HS-5 (cell line): ENCODE data around the gene FAM163A.
"Not testable (repeated sequence)": the region's sequence is repeated elsewhere in the genome, so short reads cannot be mapped to it uniquely, and the experiment has no call there.

Source experiments
- DNase-seq: peaks from one replicate; pipeline ENCODE4 v3.0.0-alpha.2; 2012; ENCODE audit warnings: low read depth

The FAM163A gene

DNA sequence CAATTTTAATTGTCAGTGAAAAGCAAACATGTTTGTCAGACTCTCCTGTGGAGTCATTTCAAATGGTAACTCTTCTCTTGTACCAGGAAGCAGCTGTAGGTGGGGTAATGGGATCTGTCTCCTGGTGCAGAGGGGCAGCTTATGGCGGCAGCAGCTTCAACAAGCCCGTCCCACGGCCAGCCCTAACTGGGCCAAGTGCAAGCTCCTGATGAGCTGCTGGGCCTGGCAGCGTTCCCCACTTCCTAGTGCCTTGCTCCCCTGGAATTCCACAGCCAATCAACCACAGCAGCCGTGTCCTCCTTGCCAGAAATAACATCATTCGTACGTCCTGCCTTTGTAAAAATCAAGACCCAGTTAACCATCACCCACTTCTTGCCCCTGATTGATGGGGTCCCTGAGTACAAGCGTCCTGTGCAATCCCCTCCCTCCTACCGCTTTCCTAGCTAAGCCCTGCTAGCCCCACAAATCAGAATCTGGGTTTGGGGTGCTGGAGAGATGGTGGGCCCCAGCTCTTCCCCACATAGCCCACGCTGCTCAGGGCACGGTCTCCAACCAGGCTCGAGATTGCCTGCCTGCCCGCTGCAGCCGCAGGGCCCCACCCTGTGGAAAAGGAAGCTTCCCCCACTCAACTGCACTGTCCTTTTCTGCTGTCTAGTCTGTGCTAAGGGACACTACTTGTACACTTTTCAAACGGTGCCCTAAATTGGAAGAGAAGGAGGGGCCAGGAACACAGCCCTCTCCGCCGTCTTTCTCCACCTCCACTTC lies 73.3 kb downstream of the FAM163A start:
- no peak for DNase-seq

DNA sequence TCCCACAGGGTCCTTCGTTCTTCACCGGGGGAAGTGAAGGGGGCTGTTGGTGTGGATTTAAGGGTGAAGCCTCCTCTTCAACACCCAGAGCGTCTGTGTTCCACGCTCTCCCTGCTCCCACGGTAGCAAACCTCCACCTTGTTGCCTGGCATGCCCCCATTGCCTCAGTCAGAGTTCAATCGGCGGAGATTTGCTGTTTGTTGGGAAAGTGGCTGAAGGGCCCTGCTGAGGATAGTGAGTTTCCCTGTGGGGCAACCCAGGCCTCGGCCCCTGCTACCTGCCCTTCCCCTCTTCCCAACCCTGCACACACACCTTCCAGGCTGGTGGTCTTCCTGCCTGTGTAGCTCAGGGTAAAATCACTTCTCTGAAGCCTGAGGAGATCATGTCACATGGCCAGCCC lies 74.0 kb downstream of the FAM163A start:
- DNase-seq = no peak

GRCh38 chr1:179817789-179818188 lies 74.7 kb downstream of the FAM163A start:
- DNase-seq = no peak

GRCh38 chr1:179818260-179818659 lies 75.2 kb downstream of the FAM163A start:
- DNase-seq = no peak

DNA sequence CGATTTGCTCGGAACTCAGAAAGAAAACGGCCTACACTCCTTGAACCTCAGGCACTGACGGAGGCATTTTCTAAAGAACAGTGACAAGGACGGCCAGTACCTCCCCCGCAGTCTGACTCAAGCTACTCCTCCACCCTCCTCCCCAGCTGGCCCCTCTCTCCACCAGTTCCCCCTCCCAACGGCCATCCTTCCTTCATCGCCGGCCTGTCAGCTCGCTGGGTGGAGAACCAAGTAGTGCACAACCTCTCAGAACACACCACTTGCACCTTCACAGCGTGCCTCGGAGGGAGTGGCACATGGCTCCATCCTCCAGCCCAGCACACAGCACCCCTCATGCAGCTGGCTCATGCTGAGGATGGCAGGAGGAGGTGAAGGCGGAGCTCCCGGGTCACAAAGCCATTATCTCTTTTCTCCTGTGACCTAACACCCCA lies 75.7 kb downstream of the FAM163A start:
- DNase-seq = no peak

- no peak for DNase-seq
Observed at GRCh38 chr1:179820226-179820970, 77.3 kb downstream of the FAM163A start.

GRCh38 chr1:179821524-179821923 lies 78.4 kb downstream of the FAM163A start:
- no peak for DNase-seq

DNA sequence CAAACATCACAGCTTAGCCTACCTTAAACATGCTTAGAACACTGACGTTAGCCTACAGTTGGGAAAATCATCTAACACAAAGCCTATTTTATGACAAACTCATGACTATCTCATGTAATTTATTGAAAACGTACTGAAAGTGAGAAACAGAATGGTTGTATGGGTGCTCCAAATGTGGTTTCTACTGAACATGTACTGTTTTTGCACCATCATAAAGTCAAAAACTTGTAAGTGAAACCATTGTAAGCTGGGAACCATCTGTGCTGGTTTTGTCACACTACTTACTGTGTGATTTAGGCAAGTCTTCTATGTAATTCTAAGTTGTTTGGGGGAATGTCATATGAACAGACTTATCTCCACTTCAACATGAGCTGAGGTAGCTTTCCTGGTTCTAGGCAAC lies 79.0 kb downstream of the FAM163A start:
- no peak for DNase-seq

DNA sequence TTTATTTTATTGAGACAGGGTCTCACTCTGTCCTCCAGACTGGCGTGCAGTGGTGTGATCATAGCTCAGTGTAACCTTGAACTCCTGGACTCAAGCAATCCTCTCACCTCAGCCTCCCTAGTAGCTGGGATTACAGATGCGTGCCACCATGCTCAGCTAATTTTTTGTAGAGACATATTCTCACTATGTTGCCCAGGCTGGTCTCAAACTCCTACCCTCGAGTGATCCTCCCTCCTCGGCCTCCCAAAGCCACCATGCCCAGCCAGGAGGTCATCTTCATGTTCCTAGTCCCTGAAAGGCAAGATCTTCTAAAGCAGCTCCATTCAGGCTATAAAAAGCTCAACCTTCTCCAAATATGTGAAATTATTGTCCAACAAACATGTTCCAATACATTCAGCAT lies 80.6 kb downstream of the FAM163A start:
- DNase-seq = no peak

DNA sequence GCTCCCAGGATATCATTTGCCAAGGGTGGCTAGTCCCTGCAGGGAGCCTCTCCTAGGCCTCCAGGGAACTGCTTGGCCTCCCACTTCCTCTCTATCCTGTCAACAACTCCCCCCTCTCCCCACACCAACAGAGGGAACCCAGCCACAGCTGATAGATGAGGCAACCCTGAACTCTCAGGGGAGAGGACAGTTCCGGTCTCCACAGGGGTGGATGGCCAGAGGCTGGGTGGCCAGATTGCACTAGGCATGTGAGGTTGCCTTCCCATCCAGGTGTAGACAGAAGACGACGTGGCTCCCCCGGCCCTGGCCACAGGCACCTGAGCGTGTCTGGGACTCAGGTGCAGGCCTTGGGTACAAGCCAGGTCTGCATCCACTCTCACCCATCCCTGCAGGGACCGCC lies 81.2 kb downstream of the FAM163A start:
- no peak for DNase-seq

GRCh38 chr1:179825206-179825605 lies 82.1 kb downstream of the FAM163A start:
- DNase-seq = no peak

GRCh38 chr1:179825798-179826460 lies 82.8 kb downstream of the FAM163A start:
- no peak for DNase-seq

DNA sequence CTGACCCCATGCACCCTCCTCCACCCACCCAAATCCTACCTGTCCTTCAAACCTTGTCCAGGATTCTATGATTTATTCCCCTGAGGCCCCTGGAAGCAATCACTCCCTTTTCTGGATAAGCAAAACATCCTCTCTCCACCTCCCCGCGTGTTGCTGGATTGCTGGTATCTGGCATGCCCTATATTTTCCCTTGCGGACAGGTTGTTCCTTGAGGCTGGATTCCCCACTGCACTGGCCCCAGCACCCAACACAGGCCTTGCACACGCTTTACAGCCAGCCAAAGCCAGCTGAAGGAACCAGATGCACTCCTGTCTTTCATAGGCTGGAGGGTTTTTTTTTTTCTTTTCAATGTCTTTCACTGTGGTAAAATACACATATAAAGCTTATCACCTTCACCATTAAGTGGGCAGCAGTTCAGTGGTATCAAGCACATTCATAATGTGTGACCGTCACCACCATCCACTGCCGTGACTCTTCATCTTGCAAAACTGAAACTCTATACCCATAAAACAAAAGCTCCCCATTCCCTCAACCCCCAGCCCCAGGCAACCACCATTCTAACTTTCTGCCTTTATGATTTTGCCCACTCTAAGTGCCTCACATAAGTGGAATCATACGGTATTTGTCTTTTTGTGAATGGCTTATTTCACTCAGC lies 83.7 kb downstream of the FAM163A start:
- no peak for DNase-seq

GRCh38 chr1:179828554-179829110 lies 85.5 kb downstream of the FAM163A start:
- DNase-seq = no peak

DNA sequence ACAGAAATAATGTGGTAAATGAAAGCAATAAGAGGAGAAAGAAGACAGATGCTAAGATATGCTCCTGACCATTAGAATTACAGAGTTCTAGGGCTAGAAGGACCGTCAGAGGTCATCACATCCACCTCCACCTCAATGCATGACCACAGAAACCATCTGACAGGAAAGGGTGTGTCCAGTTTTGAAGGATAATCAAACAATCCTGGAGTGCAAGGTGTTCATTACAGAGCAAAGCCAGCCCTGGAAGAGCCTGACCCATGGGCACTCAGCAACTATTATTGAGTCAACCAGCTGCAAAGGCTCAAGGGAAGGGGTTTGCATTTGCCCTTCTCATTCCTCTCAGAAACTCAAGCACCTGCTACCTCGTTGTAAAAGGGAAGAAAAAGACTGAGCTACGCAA lies 88.1 kb downstream of the FAM163A start:
- DNase-seq = no peak

DNA sequence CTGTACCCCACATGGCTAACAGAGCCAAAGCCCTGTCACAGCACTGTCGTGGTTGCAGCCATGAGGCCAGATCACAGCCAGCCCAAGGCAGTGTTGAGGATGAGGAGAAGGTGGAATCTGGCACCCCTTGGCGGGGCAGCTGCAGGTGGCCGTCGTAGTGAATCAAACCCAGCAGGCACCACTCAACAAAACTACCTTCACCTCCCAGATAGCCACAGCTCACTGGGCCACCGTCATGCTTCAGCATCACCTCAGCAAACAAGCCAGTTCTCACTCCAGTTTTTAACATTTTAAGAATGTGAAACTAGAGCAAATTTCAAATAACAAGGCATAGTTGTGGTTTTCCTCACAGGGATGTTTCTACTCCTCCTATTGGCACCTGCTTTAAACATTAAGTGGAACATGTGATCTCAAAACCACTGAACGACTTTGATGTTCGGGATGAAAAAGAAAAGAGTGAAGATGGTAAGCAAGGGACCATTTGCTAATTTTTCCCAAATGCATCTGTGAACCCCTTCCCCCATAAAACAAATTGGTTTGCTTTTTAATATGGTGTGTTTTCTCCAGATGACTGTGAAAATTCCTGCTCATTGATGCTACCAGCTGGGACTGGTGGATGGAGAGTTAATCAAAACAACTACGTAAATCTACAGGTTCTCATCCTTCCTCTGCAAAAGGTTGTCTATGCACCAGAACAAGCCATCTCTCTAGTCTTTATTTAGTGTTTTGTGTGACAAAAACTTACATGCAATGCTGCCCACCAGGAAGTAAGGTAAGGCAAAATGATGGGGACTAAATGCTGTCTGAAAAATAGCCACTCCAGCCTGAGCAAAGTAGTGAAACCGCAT lies 89.0 kb downstream of the FAM163A start:
- DNase-seq = no peak

DNA sequence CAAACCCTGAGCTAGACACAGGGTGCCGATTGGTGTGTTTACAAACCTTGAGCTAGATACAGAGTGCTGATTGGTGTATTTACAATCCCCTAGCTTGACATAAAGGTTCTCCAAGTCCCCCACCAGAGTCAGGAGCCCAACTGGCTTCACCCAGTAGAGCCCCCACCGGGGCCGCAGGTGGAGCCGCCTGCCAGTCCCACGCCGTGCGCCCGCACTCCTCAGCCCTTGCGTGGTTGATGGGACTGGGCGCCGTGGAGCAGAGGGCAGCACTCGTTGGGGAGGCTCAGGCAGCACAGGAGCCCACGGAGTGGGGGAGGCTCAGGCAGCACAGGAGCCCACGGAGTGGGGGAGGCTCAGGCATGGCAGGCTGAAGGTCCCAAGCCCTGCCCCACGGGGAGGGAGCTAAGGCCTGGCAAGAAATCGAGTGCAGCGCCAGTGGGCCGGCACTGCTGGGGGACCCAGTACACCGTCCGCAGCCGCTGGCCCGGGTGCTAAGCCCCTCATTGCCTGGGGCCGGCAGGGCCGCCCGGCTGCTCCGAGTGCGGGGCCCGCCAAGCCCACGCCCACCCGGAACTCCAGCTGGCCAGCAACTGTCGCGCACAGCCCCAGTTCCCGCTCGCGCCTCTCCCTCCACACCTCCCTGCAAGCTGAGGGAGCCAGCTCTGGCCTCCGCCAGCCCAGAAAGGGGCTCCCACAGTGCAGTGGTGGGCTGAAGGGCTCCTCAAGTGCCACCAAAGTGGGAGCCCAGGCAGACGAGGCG lies 93.8 kb downstream of the FAM163A start:
- DNase-seq = not testable (repeated sequence)

DNA sequence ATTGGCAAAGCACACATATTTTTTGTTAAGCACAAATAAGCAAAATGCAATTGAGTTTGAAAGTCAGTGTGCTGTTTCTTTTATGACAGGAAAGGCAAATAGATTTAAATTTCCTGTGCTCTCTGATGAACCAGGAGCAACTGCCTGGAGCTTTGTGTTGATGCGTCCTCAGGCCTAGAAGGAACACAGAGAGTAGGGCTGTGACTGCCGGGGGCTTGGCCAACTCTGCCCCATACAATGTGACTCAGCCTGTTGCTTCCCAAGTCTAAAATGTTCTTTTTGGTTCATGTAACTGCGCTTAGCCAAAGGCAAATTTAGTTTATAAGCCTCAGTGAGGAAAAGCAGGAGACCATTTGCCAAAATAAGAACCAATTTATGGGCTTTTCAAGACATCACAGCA lies 97.0 kb downstream of the FAM163A start:
- no peak for DNase-seq

DNA sequence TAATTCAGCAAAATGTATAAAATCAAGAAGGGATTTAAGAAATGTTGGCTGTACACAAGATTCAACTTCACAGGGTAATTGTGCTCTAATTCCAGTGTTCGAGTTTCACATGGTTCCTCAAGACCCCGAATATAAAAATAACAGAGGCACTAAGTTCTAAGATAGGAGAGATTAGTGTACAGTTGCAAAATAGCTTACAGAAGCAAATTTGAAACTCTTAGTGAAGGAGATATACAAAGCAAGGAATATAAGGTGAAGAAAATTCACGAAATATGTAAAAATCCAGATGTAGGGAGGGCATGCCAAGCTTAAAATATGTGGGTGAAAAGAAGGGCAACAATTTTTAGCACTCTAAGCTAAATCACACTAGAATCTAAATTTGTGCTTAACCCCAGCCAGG lies 105.1 kb downstream of the FAM163A start:
- DNase-seq = no peak

GRCh38 chr1:179853102-179853501 lies 110.0 kb downstream of the FAM163A start:
- DNase-seq = no peak
